NB4 (cell line): ENCODE results near the gene CAMTA2.

ENCODE experiments used
- CTCF ChIP-seq: IDR thresholded peaks from one replicate; pipeline ENCODE4 v1.5.1; 2012; ENCODE audit warnings: low read depth, low read length
- POLR2A ChIP-seq: IDR thresholded peaks from 2 replicates; pipeline ENCODE4 v1.6.1; 2011; ENCODE audit warnings: mild to moderate bottlenecking; ENCODE audit not compliant: insufficient read length; ENCODE audit errors: extremely low read depth

GRCh38 chr17:4938069-4938491 is 49.4 kb downstream of the CAMTA2 start:
- TF ChIP-seq CTCF (no peak), POLR2A (no peak)
